VCaP (cell line): ENCODE measurements around the gene PRMT2.

Source experiments
- H3K27ac ChIP-seq: fragments of 450-650 bp; 2 replicates; pipeline ENCODE4 v1.5.1; 2017
- CTCF ChIP-seq: fragments of 450-650 bp; conservative IDR thresholded peaks from 2 replicates; pipeline ENCODE4 v1.5.1; 2017; ENCODE audit warnings: mild to moderate bottlenecking, moderate library complexity

Gene PRMT2

GRCh38 chr21:46635324-46636180 lies at the start of gene PRMT2:
TSS of gene PRMT2 (plus strand) at chr21:46635674. CDS start at chr21:46636952, 1,278 bp downstream.
- no peak for TF ChIP-seq CTCF
- peak within 1 kb of the TSS; percentile 95 for H3K27ac ChIP-seq

- H3K27ac ChIP-seq, result no peak overlapping the region
- TF ChIP-seq CTCF, result no peak
Measured at GRCh38 chr21:46594276-46594675, 41.2 kb upstream of the PRMT2 start.

GRCh38 chr21:46596201-46596600 lies 39.3 kb upstream of the PRMT2 start:
- no peak for TF ChIP-seq CTCF
- H3K27ac ChIP-seq, result no peak overlapping the region

GRCh38 chr21:46597031-46597430 lies 38.4 kb upstream of the PRMT2 start:
- H3K27ac ChIP-seq, result no peak overlapping the region
- TF ChIP-seq CTCF, result no peak

DNA sequence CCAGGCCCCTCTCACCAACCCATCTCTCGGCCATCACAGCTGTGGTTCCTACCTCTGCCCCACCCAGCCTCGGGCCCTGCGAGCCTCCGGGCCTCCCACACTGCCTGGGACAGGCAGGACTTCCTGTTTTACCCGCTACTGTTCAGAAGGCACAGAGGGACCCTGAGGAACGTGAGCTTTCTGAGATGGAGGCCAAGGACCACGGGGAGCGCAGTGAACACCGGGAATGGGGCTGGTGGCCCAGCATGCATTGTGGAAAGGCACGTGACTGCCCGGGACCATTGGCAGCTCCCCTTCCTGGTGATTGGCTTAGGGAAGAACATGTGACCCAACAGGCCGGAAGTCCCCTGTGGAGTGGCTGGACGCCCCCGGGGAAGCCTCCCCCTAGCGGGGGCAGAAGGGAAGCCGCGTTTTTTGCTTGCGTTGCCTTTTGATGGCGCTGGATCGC lies 37.6 kb upstream of the PRMT2 start:
- H3K27ac ChIP-seq, result no peak overlapping the region
- TF ChIP-seq CTCF, result no peak

GRCh38 chr21:46598581-46599572 lies 36.6 kb upstream of the PRMT2 start:
- no peak overlapping the region for H3K27ac ChIP-seq
- no peak for TF ChIP-seq CTCF

- no peak overlapping the region for H3K27ac ChIP-seq
- TF ChIP-seq CTCF, result no peak
Measured at GRCh38 chr21:46600305-46600704, 35.2 kb upstream of the PRMT2 start.
